HG02884 (cell line): ENCODE results near the gene WNT11.

Experiments used
- ATAC-seq: cut with Tn5 transposase; IDR thresholded peaks from one replicate; pipeline ENCODE4 v1.9.1; 2021; ENCODE audit warnings: mild to moderate bottlenecking, moderate library complexity; ENCODE audit not compliant: unreplicated experiment

WNT11 gene

DNA sequence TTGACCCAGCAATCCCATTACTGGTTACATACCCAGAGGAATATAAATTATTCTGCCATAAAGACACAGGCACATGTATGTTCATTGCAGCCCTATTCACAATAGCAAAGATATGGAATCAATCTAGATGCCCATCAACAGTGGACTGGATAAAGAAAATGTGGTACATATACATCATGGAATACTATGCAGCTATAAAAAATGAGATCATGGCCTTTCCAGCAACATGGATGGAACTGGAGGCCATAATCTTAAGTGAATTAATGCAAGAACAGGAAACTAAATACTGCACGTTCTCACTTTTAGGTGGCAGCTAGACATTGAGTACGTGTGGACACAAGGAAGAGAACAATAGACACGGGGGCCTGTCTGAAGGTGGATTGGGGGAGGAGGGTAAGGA, 15.1 kb upstream of the WNT11 start:
- no peak for ATAC-seq

DNA sequence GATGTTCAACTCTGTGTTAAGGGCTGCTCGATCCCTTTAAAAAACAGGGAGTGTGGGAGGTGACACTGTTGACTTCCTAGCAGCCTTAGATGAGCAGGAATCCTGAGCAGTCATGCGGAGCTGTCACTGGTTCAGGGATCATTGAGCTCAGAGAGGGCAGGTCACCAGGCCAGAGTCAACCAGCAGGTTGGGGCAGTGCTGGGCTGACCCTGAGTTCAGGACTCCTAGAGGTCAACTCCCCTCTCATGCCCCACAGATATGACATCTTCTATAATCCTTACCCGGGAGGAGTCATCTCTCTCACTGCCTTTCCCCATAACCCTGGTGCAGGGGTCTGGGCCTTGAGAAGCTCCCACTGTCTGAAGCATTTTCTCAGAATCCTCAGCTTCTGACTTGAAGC, 12.9 kb upstream of the WNT11 start:
- ATAC-seq = no peak

DNA sequence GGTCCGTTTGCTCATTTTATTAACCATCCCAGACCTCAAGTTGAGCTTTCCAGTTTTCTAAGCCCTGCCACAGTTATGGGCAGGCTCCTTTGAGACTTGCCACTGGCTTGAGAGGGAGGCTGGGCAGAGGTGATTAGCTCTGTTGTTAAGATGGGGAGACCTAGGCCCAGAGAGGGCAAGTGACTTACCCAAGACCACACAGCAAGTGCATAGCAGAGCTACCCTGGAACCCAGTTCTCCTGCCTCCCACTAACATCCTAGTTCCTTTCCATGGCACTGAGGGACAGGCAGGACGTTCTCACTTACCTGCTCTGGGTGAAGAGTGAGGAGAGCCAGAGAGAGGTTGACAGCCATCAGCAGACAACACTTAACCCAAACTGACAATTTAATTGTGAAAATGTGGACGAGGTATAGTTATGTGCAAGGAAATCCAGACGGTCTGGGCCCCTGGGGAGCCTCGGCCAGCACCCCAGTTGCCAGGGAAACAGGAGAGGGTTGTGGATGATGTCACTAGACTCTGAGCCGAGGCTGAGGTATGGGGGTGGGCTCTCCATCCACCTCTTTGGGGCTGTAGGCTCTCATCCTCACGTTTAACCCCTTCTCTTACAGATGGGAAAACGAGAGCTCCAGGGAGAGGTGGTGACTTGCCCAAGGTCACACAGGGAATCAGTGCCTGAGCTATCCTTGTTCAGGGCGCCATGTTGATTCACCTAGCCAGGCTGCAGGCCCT, 12.3 kb upstream of the WNT11 start:
- no peak for ATAC-seq

DNA sequence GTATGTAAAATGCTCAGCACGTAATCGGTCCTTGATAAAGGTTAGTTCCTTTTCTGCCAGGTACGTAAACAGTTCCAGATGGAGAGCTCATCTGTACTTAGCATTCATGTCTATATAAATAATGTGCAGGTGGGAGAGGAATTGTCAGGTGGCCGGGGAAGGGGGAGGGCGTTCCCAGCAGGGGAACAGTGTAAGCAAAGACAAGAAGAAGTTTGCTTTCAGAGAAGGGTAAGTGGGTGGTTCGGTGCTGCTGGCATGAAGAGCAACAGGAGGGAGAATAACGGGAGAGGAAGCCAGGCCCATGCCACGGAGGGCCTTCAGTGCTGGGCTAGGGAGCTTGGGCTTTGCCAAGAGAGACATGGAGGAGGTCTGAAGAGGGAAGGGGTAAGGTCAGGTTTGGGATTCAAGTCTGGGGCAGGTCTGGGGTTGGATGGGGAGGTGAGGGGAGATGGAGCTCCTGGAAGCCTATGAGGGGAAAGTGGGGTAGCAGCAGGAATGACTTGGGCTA, 11.4 kb upstream of the WNT11 start:
- no peak for ATAC-seq

DNA sequence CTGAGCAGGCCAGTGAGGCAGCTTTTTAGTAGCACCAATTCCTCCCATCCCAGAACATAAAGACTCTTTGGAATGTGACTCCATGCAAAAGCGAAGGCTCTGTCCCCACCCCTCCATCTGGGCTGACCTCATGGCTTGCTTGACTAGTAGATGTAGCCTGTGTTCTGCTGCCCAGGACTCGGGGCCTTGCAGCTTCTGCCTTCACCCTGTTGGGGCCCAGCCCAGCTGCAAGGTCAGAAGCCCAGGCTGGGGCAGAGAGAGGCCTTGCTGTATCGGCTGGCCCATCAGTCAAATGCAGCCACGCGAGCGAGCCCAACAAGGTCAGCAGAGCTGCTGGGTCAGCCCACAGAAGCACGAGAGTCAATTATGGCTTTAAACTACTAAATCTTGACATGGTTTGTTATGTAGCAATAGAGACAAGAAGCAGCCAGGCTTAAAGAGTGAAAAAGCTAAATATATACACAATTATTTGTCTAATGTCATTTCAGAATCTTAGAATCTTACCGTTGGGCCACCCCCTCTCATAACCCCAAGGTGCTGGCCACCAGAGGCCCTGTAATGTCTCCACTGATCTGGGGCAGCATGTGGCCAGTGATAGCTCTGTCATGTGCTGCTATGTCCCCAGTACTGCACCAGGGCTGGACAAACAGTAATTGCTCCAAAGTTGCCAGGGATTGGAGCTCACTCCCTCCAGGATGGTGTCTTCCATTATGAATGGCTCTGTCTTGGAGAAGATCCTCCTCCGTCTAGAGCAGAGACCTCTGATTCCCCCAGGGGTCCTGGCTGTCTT, 10.4 kb upstream of the WNT11 start:
- ATAC-seq = no peak

DNA sequence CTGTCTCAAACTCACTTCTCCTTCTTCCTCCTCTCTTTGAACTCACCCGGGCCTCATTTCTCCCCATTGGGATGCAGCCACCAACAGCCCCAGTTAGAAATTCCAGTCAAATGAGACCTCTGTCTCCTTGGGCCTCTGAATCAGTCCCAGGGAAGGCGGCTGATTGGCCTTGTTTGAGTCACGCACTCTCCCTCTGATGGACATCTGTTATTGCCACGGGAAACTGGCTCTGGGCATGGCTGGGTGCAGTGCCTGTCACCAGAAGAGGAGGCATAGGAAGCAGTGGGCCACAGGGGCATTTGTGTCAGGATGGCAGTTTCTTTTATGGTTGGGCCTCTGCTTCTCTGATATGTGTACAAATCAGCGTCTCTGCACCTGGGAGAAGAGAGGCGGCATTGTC, 9.6 kb upstream of the WNT11 start:
- no peak for ATAC-seq

DNA sequence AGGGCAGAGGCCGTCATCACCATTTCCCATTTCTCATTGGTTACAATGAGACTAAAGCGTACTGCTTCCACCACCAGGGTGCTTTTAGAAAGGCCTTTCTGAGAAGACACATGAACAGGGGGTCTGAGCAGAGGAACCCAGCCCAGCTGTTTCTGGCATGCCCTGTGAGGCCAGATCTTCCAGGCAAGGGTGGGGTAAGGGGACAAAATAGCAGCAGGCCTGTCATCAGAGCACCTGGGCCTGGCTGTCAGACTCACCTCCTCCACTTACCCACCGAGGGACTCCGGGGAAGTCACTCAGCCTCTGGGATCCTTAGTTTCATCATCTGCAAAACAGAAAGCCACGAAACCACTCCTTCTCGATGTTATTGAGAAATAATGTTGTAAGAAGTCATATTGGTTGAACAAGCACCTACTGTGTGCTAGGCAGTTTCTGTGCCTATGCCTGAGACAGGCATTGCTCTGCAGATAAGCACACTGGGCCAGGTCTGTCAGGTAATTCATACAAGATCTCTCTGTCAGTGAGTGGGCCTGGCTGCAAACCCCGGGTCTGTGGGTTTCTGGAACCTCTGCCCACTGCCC, 8.8 kb upstream of the WNT11 start:
- ATAC-seq = no peak

DNA sequence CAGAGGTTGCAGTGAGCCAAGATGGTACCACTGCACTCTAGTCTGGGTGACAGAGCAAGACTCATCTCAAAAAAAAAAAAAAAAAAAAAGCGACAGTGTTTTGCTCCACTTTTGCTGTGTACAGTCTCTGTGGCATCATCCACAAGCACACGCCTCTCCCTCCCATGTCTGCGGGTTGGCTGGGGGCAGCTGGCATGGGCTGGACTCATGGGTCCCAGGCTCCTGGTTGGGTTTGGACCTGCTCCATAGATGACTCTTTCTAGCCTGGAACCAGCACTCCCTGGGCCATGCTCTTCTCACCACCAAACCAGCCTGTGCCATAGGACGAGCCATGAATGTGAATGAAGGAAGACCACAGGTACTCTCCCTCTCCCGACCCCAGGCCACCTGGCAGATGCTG, 7.9 kb upstream of the WNT11 start:
- ATAC-seq = no peak

DNA sequence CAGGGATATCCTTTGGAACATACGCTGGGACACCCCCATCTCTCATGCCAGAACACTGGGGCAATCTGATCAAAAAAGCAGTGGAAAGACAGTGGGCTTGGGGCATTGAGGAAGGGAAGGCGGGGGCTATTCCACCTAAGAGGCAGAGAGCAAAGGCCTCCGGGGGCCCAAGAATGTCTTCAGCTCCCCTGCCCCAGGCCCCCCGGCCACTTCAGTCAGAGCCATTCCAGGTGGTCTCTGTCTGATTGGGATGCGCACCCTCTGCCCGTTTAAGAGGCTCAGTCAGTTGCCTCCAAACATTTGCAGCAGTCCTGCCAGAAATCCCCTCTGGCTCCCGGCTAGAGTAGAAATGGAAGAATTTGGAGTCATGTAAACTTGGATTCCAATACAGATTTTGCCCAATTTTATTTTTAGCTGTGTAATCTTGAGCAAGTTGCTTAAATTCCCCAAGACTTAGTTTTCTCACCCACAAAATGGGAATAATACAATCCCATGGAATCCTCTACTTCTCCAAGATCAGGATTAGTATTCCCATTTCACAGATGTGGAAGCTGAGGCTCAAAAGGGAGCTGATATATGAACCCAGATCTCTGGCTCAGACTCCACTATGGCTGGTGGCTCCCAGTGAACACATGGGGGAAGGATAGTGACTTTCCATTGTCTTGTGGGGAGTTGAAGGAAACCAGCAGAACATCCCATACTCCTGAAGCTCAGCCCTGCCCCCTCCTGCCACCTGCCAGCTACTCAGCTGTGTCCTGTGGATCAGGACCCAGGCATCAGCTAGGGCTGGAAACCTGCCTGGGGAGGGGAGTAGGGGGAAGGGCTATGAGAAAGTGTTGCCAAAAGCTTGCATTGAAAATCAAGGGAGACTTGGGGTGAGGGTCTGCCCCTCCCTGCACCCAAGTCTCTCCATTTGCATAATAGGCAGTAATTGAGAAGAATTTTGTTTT, 6.1 kb upstream of the WNT11 start:
- ATAC-seq = no peak

DNA sequence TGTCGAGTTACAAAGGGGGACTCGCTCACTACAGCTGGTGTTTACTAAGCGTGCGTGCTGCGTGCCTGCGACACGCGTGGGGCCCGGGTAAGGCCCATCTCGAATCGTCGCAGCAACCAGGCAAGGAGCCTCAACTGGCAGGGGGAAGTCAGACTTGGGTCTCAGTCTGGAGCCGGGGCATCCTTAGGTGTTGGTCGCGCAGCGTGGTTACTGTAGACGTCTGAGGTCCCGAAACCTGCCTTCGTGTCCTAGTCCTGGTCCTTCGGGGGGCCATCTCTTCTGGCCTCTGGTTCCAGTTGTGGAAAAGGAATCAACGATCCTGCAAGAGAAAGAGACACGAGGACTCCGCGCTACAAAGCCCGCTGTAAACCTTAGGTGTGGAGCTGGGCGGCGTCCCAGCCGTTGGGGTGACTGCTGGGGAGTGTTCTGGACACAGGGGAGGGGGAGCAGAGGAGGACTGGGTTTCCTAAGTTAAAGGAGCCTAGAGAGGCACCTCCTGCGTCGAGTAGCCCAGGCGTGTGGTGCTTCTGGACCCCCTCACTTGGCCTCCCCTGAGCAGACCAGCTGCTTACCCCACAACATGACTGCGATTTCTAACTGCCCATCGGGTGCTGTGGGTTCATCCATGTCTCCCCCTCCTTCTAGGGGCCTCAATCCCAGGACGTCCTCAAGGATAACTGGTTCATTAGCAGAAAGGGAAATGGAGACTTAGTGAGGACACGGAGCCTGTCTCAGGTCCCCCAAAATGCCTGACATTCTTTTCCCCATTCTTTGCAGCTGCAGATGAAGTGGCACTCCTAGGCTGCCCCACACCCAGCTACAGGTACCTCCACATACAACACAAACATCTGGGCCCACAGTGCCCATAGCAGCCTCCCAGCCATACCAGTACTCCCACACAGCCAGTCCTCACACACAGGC, 4.9 kb upstream of the WNT11 start:
- no peak for ATAC-seq

DNA sequence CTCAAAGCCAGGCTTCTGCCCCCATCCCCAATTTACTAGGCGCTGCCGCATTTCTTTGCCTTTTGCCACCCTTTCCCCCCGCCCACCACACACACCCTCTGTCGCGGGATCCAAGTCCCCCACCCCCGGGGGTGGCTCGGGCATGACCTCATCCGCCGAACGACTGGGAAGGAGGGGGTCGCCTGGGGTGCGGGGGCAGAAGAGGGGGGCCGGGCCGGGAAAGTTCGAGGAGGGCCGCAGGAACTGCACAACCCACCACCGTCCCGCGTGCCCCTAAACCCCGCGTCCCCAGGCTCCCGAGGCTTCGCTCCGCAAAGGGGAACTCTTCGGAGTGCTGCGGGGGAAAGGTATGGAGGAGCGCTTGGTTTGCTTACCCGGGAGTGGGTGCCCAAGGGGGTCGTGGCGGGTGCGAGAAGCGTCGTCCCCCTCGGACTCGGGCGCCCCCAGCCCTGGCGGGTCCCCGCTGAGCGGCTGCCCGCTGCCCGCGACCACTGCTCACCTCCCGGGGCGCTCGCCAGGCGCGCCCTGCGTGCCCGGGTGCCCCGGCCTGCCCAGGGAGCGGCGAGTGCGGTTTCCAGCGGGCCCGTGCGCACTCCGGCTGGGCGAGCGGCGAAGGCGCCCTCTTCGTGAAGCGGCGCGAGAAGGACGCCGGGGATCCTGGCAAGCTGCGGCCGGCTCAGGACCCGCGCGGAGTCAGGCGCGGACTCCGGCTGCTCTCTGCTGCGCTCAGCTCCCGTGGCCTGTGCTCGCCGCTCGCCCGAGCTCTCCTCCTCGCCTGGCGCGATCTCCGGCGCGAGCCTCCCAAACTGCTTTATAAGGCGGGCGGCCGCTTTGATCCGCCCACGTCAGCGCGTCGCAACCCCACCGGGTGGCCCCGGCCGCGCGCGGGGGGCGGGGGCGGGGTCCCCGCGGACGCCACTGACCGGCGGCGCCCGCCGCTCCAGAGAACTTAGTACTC, 4.0 kb upstream of the WNT11 start:
- no peak for ATAC-seq

DNA sequence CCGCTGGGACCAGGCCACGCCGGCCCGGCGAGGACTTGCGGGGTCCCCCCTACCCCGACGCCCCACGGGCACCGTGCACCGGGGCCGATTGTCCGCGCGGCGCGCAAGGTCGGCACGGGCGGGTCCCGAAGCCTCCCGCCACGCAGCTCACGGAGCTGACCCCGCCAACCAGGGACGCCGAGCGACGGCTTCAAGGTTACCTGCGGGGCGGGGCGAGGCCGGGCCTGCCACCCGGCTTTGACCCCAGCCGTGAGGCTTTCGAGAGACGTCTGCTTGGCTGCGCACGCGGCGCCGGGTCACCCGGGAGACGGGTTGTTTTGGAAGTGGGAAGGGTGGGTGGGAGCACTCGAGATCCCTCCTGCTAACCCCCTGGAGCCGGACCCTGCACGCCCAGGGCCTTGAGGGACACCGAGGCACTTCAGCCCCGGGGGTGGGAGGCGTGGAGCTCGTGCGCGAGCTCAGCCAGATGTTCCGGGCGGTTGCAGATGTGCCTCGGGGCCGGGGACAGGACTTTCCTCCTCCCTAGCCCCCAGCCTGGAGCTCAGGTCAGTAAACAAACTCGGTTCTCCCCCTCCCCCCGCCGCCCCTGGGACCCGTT, 3.2 kb upstream of the WNT11 start:
- ATAC-seq = no peak

DNA sequence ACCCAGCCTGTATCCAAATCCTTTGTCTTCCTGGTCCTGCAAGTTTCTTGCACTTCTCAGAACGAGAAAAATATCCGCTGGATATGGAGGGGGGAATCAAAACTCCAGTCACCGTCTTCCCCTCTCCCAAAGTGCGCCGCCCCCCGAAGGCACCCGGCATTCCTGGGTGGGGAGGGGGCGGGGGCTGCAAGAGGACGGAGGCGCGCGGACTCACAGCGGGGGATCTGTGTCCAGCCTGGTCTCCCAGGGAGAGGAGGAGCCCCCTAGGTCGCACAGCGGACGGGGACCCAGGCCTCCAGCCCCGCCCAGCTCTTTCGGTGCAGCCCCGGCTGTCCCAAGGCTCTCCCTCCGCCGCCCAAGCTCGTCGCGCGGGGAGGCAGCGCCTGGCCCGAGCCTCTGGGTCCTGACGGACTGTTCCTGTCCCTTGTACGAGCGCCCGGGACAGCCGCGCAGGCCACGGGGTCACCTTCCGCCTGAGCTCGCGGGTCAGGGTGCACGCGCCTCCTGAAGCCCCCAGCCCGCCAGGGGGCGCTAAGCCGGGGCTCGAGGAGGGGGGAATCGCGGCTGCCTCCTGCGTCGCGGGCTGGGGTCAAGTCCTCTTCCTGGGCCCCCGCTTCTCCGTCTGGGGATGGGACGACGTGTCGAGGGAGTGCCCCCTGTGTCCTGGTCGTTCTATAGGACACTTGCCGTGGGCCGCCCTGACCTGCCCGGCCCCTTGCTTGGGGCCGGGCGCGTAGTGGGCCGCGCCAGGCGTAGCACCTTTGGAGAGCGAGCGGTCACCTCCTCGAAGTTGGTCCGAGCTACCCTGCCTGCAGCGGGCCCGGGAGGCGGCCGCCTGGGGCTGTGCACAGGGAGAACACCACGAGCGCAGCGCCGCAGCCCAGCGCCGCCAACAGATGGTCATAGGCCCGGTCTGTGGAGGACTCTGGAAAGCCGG, 2.4 kb upstream of the WNT11 start:
- ATAC-seq = no peak

DNA sequence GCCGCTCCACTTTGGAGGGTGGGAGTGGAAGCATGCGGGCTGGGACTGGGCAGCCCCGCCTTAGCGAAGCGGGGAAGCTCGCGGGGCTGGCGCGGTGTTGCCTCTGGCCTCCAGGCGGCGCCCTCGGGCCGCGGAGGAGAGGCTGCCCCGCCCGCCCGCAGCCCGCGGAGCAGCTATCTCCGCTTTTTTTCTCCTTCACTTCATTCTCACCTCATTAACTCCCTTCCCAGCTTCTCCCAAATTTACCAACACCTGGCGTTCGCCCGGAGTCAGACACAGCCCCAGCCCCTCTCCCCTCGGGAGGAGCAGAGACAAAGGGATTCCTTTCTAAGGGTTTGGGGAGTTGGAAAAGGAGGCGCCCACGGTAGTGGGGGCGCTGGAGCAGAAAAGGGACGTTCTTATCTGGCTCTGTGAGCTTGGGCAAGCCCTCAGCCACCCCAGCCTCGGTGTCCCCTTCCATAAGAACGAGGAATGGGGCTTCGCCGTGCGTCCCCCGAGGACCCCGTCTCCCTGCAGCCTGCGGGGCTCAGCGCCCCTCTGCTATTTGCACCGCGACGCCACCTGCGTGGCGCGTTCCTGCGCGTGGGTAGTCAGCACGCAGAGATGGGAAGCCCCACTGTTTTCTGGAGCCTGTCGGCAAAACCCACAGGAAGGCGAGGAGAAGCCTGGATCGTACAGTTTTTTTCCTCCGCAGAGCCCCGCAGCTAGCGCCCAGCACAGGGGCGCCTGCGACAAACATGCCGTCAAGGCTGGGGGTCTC, 1.5 kb upstream of the WNT11 start:
- ATAC-seq = no peak

DNA sequence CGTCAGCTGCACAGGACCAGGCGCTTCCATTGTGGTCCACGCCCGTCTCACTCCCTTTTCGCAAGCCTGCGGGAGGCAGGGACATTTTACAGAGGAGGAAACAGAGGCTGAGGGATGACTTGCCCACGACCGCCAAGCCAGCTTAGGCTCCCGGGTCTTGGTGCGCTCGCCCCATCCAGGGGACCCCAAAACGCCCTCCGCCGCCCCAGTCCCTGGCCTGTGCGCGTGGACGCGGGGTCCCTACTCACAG, 300 bp downstream of the WNT11 start:
- ATAC-seq = no peak

DNA sequence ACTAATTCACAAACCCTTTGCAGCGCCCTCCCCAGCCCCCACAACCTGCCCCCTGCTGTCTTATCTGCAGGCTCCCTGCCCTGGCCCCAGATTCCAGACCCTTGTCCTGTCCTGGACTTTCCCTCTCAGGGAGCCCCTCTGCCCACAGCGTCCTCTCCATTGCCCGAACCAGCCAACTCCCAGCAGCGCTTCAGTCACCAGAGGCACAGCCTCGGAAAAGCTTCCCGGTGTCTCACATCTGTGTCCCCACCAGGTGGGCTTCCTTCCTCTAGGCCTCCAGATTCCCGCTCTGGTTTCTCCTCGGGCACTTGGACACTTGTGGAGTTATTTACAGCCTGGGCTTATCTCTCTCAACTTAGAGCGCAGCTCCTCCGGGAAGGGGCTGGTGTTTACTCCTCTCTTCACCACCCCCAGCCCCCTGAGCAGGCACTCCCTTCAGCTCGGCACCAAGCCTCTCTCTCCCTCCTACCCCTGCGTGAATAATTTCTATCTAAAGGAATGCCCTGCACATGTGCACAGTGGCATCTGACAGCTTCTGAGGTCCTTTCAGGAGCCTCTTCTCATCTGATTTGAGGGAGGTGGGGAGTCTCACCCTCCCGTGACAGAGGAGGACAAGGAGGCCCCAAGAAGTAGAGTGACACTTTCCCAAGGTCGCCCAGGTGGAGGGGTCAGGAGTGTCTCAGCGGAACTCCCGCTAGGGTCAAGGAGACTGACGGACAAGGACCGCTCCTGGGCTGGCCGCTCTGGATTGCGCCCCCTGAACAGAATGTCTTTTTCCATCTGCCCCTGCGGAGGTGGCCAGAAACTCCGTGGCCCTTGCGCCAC, 838 bp downstream of the WNT11 start:
- no peak for ATAC-seq
